ENCODE results near the gene NDUFC1. TPM values are rescaled to one million over a fixed set of nuclear protein-coding genes. Genes with fewer than 3 reads are reported as not detected.

NDUFC1 gene
- total and polyA plus RNA-seq, 5 experiments from 2014 or later = 28.1 to 163 (median 137) TPM

DNA sequence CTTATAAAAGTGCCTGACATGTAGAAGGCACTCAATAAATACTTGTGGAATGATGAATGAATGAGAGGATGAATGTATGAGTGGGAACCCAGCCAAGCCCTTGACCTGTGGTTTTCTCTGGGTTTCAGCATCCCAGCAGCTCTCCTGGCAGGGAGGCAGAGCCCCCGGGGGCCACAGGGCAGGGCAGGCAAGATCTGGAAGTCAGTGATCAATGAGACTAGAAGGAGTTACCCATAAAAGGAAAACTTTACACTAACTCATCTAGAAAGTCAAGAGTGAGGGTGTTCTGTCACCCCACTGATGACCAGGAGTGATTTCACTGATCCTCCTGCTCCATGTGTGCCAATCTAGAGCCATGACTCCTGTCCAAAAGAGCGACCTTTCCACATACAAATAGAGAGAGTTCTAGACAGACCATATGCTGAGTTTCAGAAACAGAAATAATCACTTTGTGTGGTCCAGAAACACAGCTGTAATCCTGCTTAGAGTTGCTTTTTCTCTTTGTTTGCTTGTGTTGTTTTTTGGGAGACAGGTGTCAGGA is 59.7 kb downstream of the NDUFC1 start:
- no peak overlapping the region for H3K4me3 Mint-ChIP-seq
- no peaks in the 10 kb centered on the region for H3K27me3 Mint-ChIP-seq
- POLR2A ChIA-PET = no interaction called here
- H3K4me1 Mint-ChIP-seq = no peaks in the 10 kb centered on the region
- ATAC-seq = no peak
- no peak for DNase-seq
- H3K36me3 Mint-ChIP-seq = peaks cover 0 to 9% (median 4%) of the 10 kb centered on the region in 3 donors
- no peak overlapping the region for H3K27ac Mint-ChIP-seq
- peaks cover 0 to 11% (median 6%) of the 10 kb centered on the region in 9 donors for H3K9me3 Mint-ChIP-seq

DNA sequence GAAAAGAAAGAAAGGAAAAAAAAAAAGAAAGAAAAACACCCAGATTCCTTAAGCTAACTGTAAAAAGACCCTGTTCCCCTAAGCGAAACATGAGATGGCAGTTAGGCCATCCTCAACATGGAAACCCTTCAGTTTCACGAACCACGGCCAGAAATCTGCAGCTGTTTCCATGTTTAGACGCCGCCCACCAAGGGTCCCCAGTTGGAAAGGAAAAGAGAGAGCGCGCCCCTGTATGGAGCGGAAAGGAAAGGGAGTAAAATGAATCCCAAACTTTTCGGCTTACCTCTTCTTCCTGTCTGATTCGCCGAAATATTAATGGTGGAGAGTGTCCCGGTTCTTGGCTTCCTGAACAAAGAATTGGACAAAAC is 60.5 kb downstream of the NDUFC1 start:
- H3K27me3 Mint-ChIP-seq = no peaks in the 10 kb centered on the region
- H3K27ac Mint-ChIP-seq = no peak overlapping the region
- H3K36me3 Mint-ChIP-seq = peaks cover 0 to 9% (median 4%) of the 10 kb centered on the region in 3 donors
- peaks cover 0 to 11% (median 6%) of the 10 kb centered on the region in 9 donors for H3K9me3 Mint-ChIP-seq
- ATAC-seq (no peak), DNase-seq (no peak)
- POLR2A ChIA-PET = no interaction called here
- H3K4me3 Mint-ChIP-seq = no peak overlapping the region
- no peaks in the 10 kb centered on the region for H3K4me1 Mint-ChIP-seq

DNA sequence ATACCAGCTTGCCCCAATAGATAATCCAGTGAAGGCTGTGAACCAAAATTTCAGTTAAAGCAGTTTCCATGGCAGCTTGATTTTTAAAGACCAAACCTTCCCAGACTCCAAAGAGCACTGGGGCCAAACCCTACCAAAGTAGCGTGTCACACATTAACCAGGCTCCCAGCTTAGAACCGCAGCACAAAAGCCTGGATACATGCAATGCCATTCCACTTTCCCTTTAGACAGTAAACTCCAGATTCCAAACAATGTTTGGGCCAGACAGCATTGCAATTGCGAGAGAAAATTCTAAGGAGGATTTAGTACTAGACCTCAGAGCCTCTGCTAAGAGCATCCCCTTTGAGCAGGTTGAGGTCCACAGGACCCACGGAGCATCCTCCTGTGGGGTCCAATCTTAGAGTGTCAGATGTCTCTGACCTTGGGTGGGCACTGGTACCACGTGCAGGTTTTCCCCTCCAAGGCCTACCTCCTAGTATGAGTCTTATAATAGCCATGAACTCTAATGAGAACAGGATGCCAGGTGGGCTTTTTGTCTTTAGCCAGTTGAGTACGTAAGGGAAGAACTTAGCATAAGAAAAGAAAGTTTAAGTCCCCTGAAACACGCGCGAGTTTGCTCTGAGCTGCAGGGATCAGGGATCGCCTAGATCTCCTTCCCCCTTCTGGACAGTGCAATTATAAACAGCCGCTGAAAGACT is 61.0 kb downstream of the NDUFC1 start:
- H3K36me3 Mint-ChIP-seq = peaks cover 0 to 9% (median 4%) of the 10 kb centered on the region in 3 donors
- no peak for ATAC-seq
- H3K4me1 Mint-ChIP-seq = no peaks in the 10 kb centered on the region
- no peaks in the 10 kb centered on the region for H3K27me3 Mint-ChIP-seq
- H3K9me3 Mint-ChIP-seq = peaks cover 0 to 11% (median 6%) of the 10 kb centered on the region in 9 donors
- POLR2A ChIA-PET = no interaction called here
- DNase-seq = no peak
- no peak overlapping the region for H3K27ac Mint-ChIP-seq
- H3K4me3 Mint-ChIP-seq = no peak overlapping the region

Other genes with a start within 250 kb of the NDUFC1 start
- gene ELF2, start 125.3 kb downstream of the NDUFC1 start, total RNA-seq = 10 to 100 TPM; 63.1 to 68.6 TPM
- 10 to 100 TPM; 23.0 to 34.4 (median 24.1) TPM for gene ELF2, start 125.3 kb downstream of the NDUFC1 start, polyA plus RNA-seq
- gene MGARP, start 22.3 kb downstream of the NDUFC1 start, total RNA-seq = under 1 TPM in 1 of 2 experiments, not detected in 1; 0.27 TPM
- gene MGARP, start 22.3 kb downstream of the NDUFC1 start, polyA plus RNA-seq = under 1 TPM in 2 of 3 donors, not detected in 1; 0.12 to 0.18 TPM
- gene NAA15, start 972 bp downstream of the NDUFC1 start, total RNA-seq = 10 to 100 TPM; 54.1 to 60.8 TPM
- gene NAA15, start 972 bp downstream of the NDUFC1 start, polyA plus RNA-seq = 10 to 100 TPM; 32.1 to 41.8 (median 36.1) TPM
- 10 to 100 TPM; 12.1 to 13.3 TPM for gene RAB33B, start 151.6 kb upstream of the NDUFC1 start, total RNA-seq
- gene RAB33B, start 151.6 kb upstream of the NDUFC1 start, polyA plus RNA-seq = 1 to 10 TPM; 6.4 to 6.9 (median 6.6) TPM

Data from naive thymus-derived CD8-positive, alpha-beta T cell (primary cell).